ENCODE results near the gene NRG3. TPM values are rescaled to one million over a fixed set of nuclear protein-coding genes. Genes with fewer than 3 reads are reported as not detected.

Gene NRG3
- total RNA-seq, 1 donor from 2014 or later = 8.2 TPM

GRCh38 chr10:82267014-82267413, 392.0 kb downstream of the NRG3 start:
- Mint-ChIP-seq H3K4me1 (ENCODE audit: unreplicated experiment) (no peaks in the 10 kb centered on the region), H3K27me3 (ENCODE audit: unreplicated experiment) (peaks cover 2% of the 10 kb centered on the region), H3K27ac (ENCODE audit: unreplicated experiment) (no peak overlapping the region), H3K36me3 (ENCODE audit: low read depth, unreplicated experiment) (no peaks in the 10 kb centered on the region), H3K9me3 (ENCODE audit: unreplicated experiment) (no peaks in the 10 kb centered on the region), H3K4me3 (ENCODE audit: unreplicated experiment) (no peak overlapping the region)
- TF ChIP-seq CTCF (IDR thresholded peaks at IDR 0.05; ENCODE audit: unreplicated experiment) = no peak
- DNase-seq (ENCODE audit: low spot score) = no peak

GRCh38 chr10:82267465-82267864, 392.5 kb downstream of the NRG3 start:
- H3K36me3 Mint-ChIP-seq (ENCODE audit: low read depth, unreplicated experiment) = no peaks in the 10 kb centered on the region
- no peak overlapping the region for H3K27ac Mint-ChIP-seq (ENCODE audit: unreplicated experiment)
- no peaks in the 10 kb centered on the region for H3K4me1 Mint-ChIP-seq (ENCODE audit: unreplicated experiment)
- TF ChIP-seq CTCF (IDR thresholded peaks at IDR 0.05; ENCODE audit: unreplicated experiment) = no peak
- H3K27me3 Mint-ChIP-seq (ENCODE audit: unreplicated experiment) = peaks cover 2% of the 10 kb centered on the region
- H3K9me3 Mint-ChIP-seq (ENCODE audit: unreplicated experiment) = no peaks in the 10 kb centered on the region
- DNase-seq (ENCODE audit: low spot score) = no peak
- no peak overlapping the region for H3K4me3 Mint-ChIP-seq (ENCODE audit: unreplicated experiment)

GRCh38 chr10:82267960-82268359, 393.0 kb downstream of the NRG3 start:
- TF ChIP-seq CTCF (IDR thresholded peaks at IDR 0.05; ENCODE audit: unreplicated experiment) = no peak
- Mint-ChIP-seq H3K9me3 (ENCODE audit: unreplicated experiment) (no peaks in the 10 kb centered on the region), H3K27me3 (ENCODE audit: unreplicated experiment) (peaks cover 2% of the 10 kb centered on the region), H3K4me3 (ENCODE audit: unreplicated experiment) (no peak overlapping the region), H3K27ac (ENCODE audit: unreplicated experiment) (no peak overlapping the region), H3K36me3 (ENCODE audit: low read depth, unreplicated experiment) (no peaks in the 10 kb centered on the region), H3K4me1 (ENCODE audit: unreplicated experiment) (no peaks in the 10 kb centered on the region)
- DNase-seq (ENCODE audit: low spot score) = no peak

GRCh38 chr10:82277591-82277990, 402.6 kb downstream of the NRG3 start:
- Mint-ChIP-seq H3K4me3 (ENCODE audit: unreplicated experiment) (no peak overlapping the region), H3K36me3 (ENCODE audit: low read depth, unreplicated experiment) (no peaks in the 10 kb centered on the region), H3K4me1 (ENCODE audit: unreplicated experiment) (peaks cover 30% of the 10 kb centered on the region), H3K27me3 (ENCODE audit: unreplicated experiment) (peaks cover 1% of the 10 kb centered on the region), H3K27ac (ENCODE audit: unreplicated experiment) (no peak overlapping the region), H3K9me3 (ENCODE audit: unreplicated experiment) (no peaks in the 10 kb centered on the region)
- TF ChIP-seq CTCF (IDR thresholded peaks at IDR 0.05; ENCODE audit: unreplicated experiment) = no peak
- no peak for DNase-seq (ENCODE audit: low spot score)

GRCh38 chr10:82278401-82279182, 403.6 kb downstream of the NRG3 start:
- H3K27ac Mint-ChIP-seq (ENCODE audit: unreplicated experiment) = no peak overlapping the region
- no peak for TF ChIP-seq CTCF (IDR thresholded peaks at IDR 0.05; ENCODE audit: unreplicated experiment)
- H3K4me1 Mint-ChIP-seq (ENCODE audit: unreplicated experiment) = peaks cover 34% of the 10 kb centered on the region
- H3K36me3 Mint-ChIP-seq (ENCODE audit: low read depth, unreplicated experiment) = no peaks in the 10 kb centered on the region
- no peak for DNase-seq (ENCODE audit: low spot score)
- no peaks in the 10 kb centered on the region for H3K9me3 Mint-ChIP-seq (ENCODE audit: unreplicated experiment)
- no peak overlapping the region for H3K4me3 Mint-ChIP-seq (ENCODE audit: unreplicated experiment)
- H3K27me3 Mint-ChIP-seq (ENCODE audit: unreplicated experiment) = peaks cover 1% of the 10 kb centered on the region
